HepG2 (cell line): ENCODE results near the gene MORN1.

Experiments used
- ARID2 ChIP-seq: sonication (generic); formaldehyde crosslinking; IDR thresholded peaks from 2 replicates; pipeline ENCODE4 v1.8.1; 2022; ENCODE audit warnings: mild to moderate bottlenecking, missing genetic modification reagents, borderline replicate concordance
- EP300 ChIP-seq, 3 experiments: sonication (generic) in 1 of 3; formaldehyde crosslinking in 1 of 3; IDR thresholded peaks; 2 replicates each; pipeline versions ENCODE4 v1.5.1 to v1.6.1; 2011 to 2020; ENCODE audit warnings: low read depth in 2 of 3, low read length in 2 of 3, borderline replicate concordance in 1 of 3, improper control_type of control experiment in 1 of 3, mild to moderate bottlenecking in 1 of 3, missing genetic modification reagents in 1 of 3, moderate library complexity in 1 of 3
- FOXM1 ChIP-seq: sonication (generic); formaldehyde crosslinking; IDR thresholded peaks from 2 replicates; pipeline ENCODE4 v1.5.0; 2020; ENCODE audit warnings: missing genetic modification reagents
- KLF16 ChIP-seq, 2 experiments: sonication (generic) in 1 of 2; formaldehyde crosslinking in 1 of 2; IDR thresholded peaks; 2 replicates each; pipeline versions ENCODE4 v1.6.1 to v1.8.0; 2016 to 2023; ENCODE audit warnings: missing genetic modification reagents in 2 of 2, missing compliant biosample characterization in 1 of 2
- MAFK ChIP-seq, 2 experiments: IDR thresholded peaks in 1 of 2; conservative IDR thresholded peaks in 1 of 2; 2 replicates each; pipeline ENCODE4 v1.6.1; 2011; ENCODE audit warnings: improper control_type of control experiment in 2 of 2, low read length in 2 of 2
- POLR2A ChIP-seq, 2 experiments: IDR thresholded peaks; 2 replicates each; pipeline ENCODE4 v1.6.1; 2011; ENCODE audit warnings: low read depth in 2 of 2, low read length in 2 of 2, mild to moderate bottlenecking in 1 of 2, moderate library complexity in 1 of 2; ENCODE audit not compliant: insufficient read depth in 1 of 2
- POLR2AphosphoS5 ChIP-seq: IDR thresholded peaks from 2 replicates; pipeline ENCODE4 v1.6.1; 2012; ENCODE audit warnings: low read depth, low read length
- ZEB1 ChIP-seq: IDR thresholded peaks from 2 replicates; pipeline ENCODE4 v1.6.1; 2012; ENCODE audit warnings: mild to moderate bottlenecking, low read depth, inconsistent platforms; ENCODE audit not compliant: insufficient replicate concordance
- ZNF577 ChIP-seq: sonication (generic); formaldehyde crosslinking; IDR thresholded peaks from 2 replicates; pipeline ENCODE4 v1.4.0; 2020; ENCODE audit warnings: mild to moderate bottlenecking, low read depth, missing genetic modification reagents, borderline replicate concordance
- TF ChIP-seq, protein P1 (sequence below): sonication (generic); formaldehyde crosslinking; IDR thresholded peaks from 2 replicates; pipeline ENCODE4 v1.4.0; 2020; ENCODE audit warnings: missing genetic modification reagents
- TF ChIP-seq, protein P2 (sequence below): sonication (generic); formaldehyde crosslinking; conservative IDR thresholded peaks from 2 replicates; pipeline ENCODE4 v1.4.0; 2020; ENCODE audit warnings: missing genetic modification reagents
- TF ChIP-seq, protein P3 (sequence below): sonication (generic); formaldehyde crosslinking; IDR thresholded peaks from 2 replicates; pipeline ENCODE4 v1.5.0; 2020; ENCODE audit warnings: mild to moderate bottlenecking, missing genetic modification reagents, moderate library complexity
- TF ChIP-seq, protein P4 (sequence below): sonication (generic); formaldehyde crosslinking; IDR thresholded peaks from 2 replicates; pipeline ENCODE4 v1.4.0; 2020; ENCODE audit warnings: low read depth, mild to moderate bottlenecking, missing genetic modification reagents

GRCh38 chr1:2289607-2290006 lies 101.7 kb downstream of the MORN1 start:
- TF ChIP-seq ARID2 (no peak), POLR2A (IDR thresholded peaks at IDR 0.05; ENCODE audit: insufficient read depth in 1 of 2, low read depth in 2 of 2, low read length in 2 of 2) (no peak), ZNF577 (no peak), POLR2AphosphoS5 (no peak), FOXM1 (CRISPR knock-in tag) (no peak), KLF16 (CRISPR knock-in tag; IDR thresholded peaks at IDR 0.05) (no peak), MAFK (conservative IDR thresholded peaks at IDR 0.05 in 1 of 2, IDR thresholded peaks at IDR 0.05 in 1 of 2; ENCODE audit: low read length in 2 of 2) (no peak), ZEB1 (no peak), EP300 (IDR thresholded peaks at IDR 0.05; ENCODE audit: low read depth in 2 of 2, low read length in 2 of 2) (no peak), EP300 (CRISPR knock-in tag; IDR thresholded peaks at IDR 0.05; ENCODE audit: borderline replicate concordance) (no peak)
- TF ChIP-seq, protein P1, sequence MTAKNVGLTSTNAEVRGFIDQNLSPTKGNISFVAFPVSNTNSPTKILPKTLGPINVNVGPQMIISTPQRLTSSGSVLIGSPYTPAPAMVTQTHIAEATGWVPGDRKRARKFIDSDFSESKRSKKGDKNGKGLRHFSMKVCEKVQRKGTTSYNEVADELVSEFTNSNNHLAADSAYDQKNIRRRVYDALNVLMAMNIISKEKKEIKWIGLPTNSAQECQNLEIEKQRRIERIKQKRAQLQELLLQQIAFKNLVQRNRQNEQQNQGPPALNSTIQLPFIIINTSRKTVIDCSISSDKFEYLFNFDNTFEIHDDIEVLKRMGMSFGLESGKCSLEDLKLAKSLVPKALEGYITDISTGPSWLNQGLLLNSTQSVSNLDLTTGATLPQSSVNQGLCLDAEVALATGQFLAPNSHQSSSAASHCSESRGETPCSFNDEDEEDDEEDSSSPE: no peak
- TF ChIP-seq, protein P2, sequence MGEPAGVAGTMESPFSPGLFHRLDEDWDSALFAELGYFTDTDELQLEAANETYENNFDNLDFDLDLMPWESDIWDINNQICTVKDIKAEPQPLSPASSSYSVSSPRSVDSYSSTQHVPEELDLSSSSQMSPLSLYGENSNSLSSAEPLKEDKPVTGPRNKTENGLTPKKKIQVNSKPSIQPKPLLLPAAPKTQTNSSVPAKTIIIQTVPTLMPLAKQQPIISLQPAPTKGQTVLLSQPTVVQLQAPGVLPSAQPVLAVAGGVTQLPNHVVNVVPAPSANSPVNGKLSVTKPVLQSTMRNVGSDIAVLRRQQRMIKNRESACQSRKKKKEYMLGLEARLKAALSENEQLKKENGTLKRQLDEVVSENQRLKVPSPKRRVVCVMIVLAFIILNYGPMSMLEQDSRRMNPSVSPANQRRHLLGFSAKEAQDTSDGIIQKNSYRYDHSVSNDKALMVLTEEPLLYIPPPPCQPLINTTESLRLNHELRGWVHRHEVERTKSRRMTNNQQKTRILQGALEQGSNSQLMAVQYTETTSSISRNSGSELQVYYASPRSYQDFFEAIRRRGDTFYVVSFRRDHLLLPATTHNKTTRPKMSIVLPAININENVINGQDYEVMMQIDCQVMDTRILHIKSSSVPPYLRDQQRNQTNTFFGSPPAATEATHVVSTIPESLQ (CRISPR knock-in tag): no peak
- TF ChIP-seq, protein P3, sequence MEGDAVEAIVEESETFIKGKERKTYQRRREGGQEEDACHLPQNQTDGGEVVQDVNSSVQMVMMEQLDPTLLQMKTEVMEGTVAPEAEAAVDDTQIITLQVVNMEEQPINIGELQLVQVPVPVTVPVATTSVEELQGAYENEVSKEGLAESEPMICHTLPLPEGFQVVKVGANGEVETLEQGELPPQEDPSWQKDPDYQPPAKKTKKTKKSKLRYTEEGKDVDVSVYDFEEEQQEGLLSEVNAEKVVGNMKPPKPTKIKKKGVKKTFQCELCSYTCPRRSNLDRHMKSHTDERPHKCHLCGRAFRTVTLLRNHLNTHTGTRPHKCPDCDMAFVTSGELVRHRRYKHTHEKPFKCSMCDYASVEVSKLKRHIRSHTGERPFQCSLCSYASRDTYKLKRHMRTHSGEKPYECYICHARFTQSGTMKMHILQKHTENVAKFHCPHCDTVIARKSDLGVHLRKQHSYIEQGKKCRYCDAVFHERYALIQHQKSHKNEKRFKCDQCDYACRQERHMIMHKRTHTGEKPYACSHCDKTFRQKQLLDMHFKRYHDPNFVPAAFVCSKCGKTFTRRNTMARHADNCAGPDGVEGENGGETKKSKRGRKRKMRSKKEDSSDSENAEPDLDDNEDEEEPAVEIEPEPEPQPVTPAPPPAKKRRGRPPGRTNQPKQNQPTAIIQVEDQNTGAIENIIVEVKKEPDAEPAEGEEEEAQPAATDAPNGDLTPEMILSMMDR (CRISPR knock-in tag): no peak
- TF ChIP-seq, protein P4, sequence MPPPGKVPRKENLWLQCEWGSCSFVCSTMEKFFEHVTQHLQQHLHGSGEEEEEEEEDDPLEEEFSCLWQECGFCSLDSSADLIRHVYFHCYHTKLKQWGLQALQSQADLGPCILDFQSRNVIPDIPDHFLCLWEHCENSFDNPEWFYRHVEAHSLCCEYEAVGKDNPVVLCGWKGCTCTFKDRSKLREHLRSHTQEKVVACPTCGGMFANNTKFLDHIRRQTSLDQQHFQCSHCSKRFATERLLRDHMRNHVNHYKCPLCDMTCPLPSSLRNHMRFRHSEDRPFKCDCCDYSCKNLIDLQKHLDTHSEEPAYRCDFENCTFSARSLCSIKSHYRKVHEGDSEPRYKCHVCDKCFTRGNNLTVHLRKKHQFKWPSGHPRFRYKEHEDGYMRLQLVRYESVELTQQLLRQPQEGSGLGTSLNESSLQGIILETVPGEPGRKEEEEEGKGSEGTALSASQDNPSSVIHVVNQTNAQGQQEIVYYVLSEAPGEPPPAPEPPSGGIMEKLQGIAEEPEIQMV: no peak
